Heart right ventricle (tissue), 16 donors: Measurements from ENCODE around the gene PIPOX. TPM values are rescaled to one million over a fixed set of nuclear protein-coding genes. Genes with fewer than 3 reads are reported as not detected.

Experiments used
- ATAC-seq, 8 donors: fragments of 200-7000 bp; cut with Tn5 transposase; one replicate each; pipeline ENCODE4 v1.9.1; 2020; ENCODE audit warnings: mild to moderate bottlenecking in 8 of 8, moderate library complexity in 8 of 8, moderate number of reproducible peaks in 1 of 8
- DNase-seq, 2 donors: peaks; one replicate each; pipeline ENCODE4 v3.0.0-alpha.2; 2020
- H3K27ac ChIP-seq, 10 donors: fragments of 200-600 bp; sonication (generic) in 2 of 10; one replicate each; pipeline versions ENCODE4 v1.5.0 to v1.8.0; 2020 to 2022; ENCODE audit warnings: mild to moderate bottlenecking in 3 of 10
- H3K27me3 ChIP-seq, 7 donors: fragments of 200-600 bp; one replicate each; pipeline ENCODE4 v1.8.0; 2021 to 2022; ENCODE audit warnings: mild to moderate bottlenecking in 2 of 7
- H3K36me3 ChIP-seq, 9 donors: fragments of 200-600 bp; sonication (generic) in 1 of 9; one replicate each; pipeline versions ENCODE4 v1.5.0 to v1.8.0; 2020 to 2022; ENCODE audit warnings: mild to moderate bottlenecking in 2 of 9
- H3K4me1 ChIP-seq, 9 donors: fragments of 200-600 bp; sonication (generic) in 1 of 9; one replicate each; pipeline versions ENCODE4 v1.5.0 to v1.8.0; 2020 to 2022; ENCODE audit warnings: mild to moderate bottlenecking in 4 of 9
- H3K4me3 ChIP-seq, 10 donors: fragments of 200-600 bp; sonication (generic) in 2 of 10; one replicate each; pipeline versions ENCODE4 v1.5.0 to v1.8.0; 2020 to 2022; ENCODE audit warnings: mild to moderate bottlenecking in 7 of 10, moderate library complexity in 2 of 10
- H3K9me3 ChIP-seq, 11 donors: fragments of 200-600 bp in 10 of 11; sonication (generic) in 2 of 11; one replicate each; pipeline versions ENCODE4 v1.5.0 to v1.8.0; 2013 to 2022; ENCODE audit warnings: mild to moderate bottlenecking in 2 of 11, control low read depth in 1 of 11, moderate library complexity in 1 of 11
- CTCF ChIP-seq, 9 donors: fragments of 200-600 bp; sonication (generic) in 2 of 9; IDR thresholded peaks; one replicate each; pipeline versions ENCODE4 v1.5.0 to v1.8.0; 2021 to 2022; ENCODE audit warnings: antibody characterized with exemption in 9 of 9, mild to moderate bottlenecking in 5 of 9, moderate library complexity in 1 of 9
- WGBS, 2 donors: extraction: QIAGEN DNeasy Blood & Tissue Kit; methylation state at CpG; one replicate each; pipeline ENCODE4 v1.1.7; 2013; ENCODE audit warnings: inconsistent platforms in 1 of 2; 5-methylcytosine and 5-hydroxymethylcytosine counted together
- intact Hi-C, 10 donors: fragments of 100-400 bp; cut with DNase I; formaldehyde crosslinking; loops; one replicate each; pipeline versions ENCODE4 v1.11.1 to v1.14.2; 2022
- polyA plus RNA-seq, 2 donors: library from polyadenylated mRNA; stranded (reverse); fragments of 200-250 nt; gene quantifications; one replicate each; pipeline ENCODE4 v1.2.3, GENCODE V29; 2013
- total RNA-seq, 10 donors: library from RNA; stranded (reverse); fragmentation: NEBNext Ultra II Directional in 3 of 10; extraction: Animal tissue kit (Norgen Biotek cat#: 25700) in 3 of 10; gene quantifications; one replicate each; pipeline versions ENCODE4 v1.2.1 to v1.2.4, GENCODE V29; 2021 to 2023
- donor health status: Arrhythmogenic right ventricular cardiomyopathy.
- donor health status: ischemic (EF 13 %, LVEDD 7.1; RV severe dilation, severe dysfunction).
- donor health status: healthy with polysubstance abuse.
- donor health status: DM: no; HTN: yes; CAD: no.
- donor health status: DM: no; HTN: no; CAD: no.
- donor health status: ischemic (EF 25% LVEDD 6.9; RV normal size, moderate dysfunction).
- donor health status: ischemic (EF 25% LVEDD 5.7; RV mildly dilated, moderate dysfunction).
- donor health status: healthy.
- donor health status: DM: yes; HTN: yes; CAD: no.
- donor health status: Ischemic cardiomyopathy.
- donor health status: ischemic (EF 35%, LVEDD 5.7; RV mildly dilated, moderate dysfunction).
- donor health status: nonischemic (EF 11% LVEDD 7.7; RV severe dilation, severe dysfunction).
- donor health status: DM: yes; HTN: yes; CAD: no.
- donor health status: PGD.
- donor health status: ischemic (EF 29% LVEDD 5.4; RV normal size, mild dysfunction).
- donor health status: nonischemic (EF 23%, LVEDD 6.1; RV moderate dilation, normal function).

The PIPOX gene
- total and polyA plus RNA-seq, 12 donors, result 0.12 to 4.1 (median 0.76) TPM; not detected in 2

DNA sequence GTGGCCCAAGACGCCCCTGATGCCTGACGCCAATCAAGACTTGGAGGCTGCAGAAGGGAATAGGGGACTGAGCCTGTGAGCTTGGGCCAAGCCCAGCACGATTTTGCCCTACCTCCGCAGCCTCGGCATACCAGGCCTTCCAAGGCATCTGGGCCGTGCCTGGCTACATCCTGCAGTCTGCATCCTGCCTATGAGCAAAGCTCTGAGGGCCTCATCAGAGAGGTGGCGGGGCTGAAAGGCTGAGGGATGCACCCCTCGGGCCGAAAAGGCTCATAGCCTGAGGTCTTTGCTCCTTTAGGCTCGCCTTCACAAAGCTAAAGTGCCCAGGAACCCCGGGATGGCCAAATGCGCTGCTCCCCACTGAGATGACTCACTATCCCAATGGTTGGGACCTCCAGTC lies 39.7 kb upstream of the PIPOX start:
- H3K4me3 ChIP-seq, result no peak overlapping the region
- 65 to 67% methylated on average over 12 of the region's 12 CpGs for WGBS, 2 donors
- ATAC-seq (no peak), DNase-seq (no peak)
- H3K27ac ChIP-seq, result no peak overlapping the region
- TF ChIP-seq CTCF (IDR thresholded peaks at IDR 0.05), result no peak
- H3K36me3 ChIP-seq, result no peaks in the 10 kb centered on the region
- no peaks in the 10 kb centered on the region for H3K9me3 ChIP-seq
- H3K4me1 ChIP-seq, result peaks cover 0 to 8% (median 0%) of the 10 kb centered on the region in 9 donors
- peaks cover 4 to 59% (median 52%) of the 10 kb centered on the region in 7 donors for H3K27me3 ChIP-seq
- intact Hi-C loops, result no loop called here

GRCh38 chr17:29004081-29004692 lies 38.8 kb upstream of the PIPOX start:
- DNase-seq (no peak), ATAC-seq (peak in 3 of 8 donors; percentile 29 to 49 (median 35))
- H3K27ac ChIP-seq, result no peak overlapping the region
- peaks cover 4 to 62% (median 55%) of the 10 kb centered on the region in 7 donors for H3K27me3 ChIP-seq
- 41 to 43% methylated on average over 20 of the region's 20 CpGs for WGBS, 2 donors
- no peaks in the 10 kb centered on the region for H3K36me3 ChIP-seq
- TF ChIP-seq CTCF (IDR thresholded peaks at IDR 0.05), result no peak
- H3K9me3 ChIP-seq, result no peaks in the 10 kb centered on the region
- peaks cover 0 to 8% (median 0%) of the 10 kb centered on the region in 9 donors for H3K4me1 ChIP-seq
- intact Hi-C loops, result no loop called here
- H3K4me3 ChIP-seq, result no peak overlapping the region

DNA sequence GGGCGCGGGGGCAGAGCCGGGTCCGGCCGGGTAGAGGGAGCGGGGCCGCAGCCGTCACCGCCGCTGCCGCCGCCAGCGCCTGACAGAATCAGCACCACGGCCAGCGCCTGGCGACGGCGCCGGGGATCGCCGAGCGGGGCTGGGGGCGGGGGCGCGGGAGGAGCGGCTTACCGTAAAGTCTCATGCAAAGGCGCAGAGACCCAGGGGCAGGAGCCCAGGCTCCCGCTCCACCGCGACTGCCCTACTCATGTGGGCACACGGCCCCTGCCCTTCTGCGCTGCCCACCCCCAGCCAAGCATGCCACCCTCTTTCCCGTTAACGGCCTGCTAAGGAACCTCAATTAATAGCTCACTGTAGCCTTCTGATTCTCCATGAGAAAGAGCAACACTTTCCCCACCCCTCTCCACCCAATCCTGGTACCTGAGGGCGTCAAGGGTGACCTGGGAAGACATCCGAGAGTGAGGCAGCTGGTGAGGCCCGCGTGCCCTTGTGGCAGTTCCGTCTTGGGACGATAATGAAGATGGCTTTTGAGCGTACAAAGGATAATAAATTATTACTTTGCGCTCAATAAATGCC lies 36.9 kb upstream of the PIPOX start, which contains the start of gene SEZ6:
Gene SEZ6, minus strand, starts transcription at position 98 of the 576 bp plus-strand sequence. CDS start 164 bp downstream, outside the sequence.
- intact Hi-C loops, result no loop called here
- H3K27me3 ChIP-seq, result peaks cover 4 to 65% (median 58%) of the 10 kb centered on the region in 7 donors
- H3K9me3 ChIP-seq, result no peaks in the 10 kb centered on the region
- DNase-seq (peak; percentile 77 to 78), ATAC-seq (peak; percentile 85 to 94 (median 88))
- peaks cover 0 to 8% (median 0%) of the 10 kb centered on the region in 9 donors for H3K4me1 ChIP-seq
- H3K27ac ChIP-seq, result no peak within 1 kb of the TSS
- 4 to 6% methylated on average over 32 to 43 of the region's 43 CpGs for WGBS, 2 donors
- H3K4me3 ChIP-seq, result no peak within 1 kb of the TSS
- TF ChIP-seq CTCF (IDR thresholded peaks at IDR 0.05), result peak in 3 of 9 donors; percentile 7 to 26 (median 8)
- H3K36me3 ChIP-seq, result no peaks in the 10 kb centered on the region

DNA sequence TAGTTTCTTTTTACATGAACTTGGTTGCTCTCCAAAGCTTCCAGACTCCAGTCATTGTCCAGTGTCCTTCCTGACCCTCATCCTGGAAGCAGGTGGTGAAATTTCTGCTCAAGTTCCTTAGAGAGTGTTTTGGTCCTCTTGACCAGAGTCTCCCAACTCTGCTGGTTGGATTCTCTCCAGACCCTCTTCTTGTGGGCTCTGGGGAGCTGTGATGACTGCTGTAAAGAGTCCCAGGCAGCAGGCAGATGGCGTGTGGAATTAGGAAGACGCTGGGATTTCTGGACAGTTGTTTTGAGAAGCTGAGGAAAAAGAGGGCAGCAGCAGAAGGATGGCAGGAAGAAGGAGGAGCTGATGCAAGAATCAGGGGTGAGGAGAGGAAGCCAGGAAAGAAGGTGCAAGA lies 35.5 kb upstream of the PIPOX start:
- intact Hi-C loops, result no loop called here
- DNase-seq (no peak), ATAC-seq (no peak)
- no peaks in the 10 kb centered on the region for H3K36me3 ChIP-seq
- no peak for TF ChIP-seq CTCF (IDR thresholded peaks at IDR 0.05)
- H3K9me3 ChIP-seq, result no peaks in the 10 kb centered on the region
- H3K4me3 ChIP-seq, result no peak overlapping the region
- 31 to 39% methylated on average over 2 of the region's 2 CpGs for WGBS, 2 donors
- no peak overlapping the region for H3K27ac ChIP-seq
- H3K4me1 ChIP-seq, result peaks cover 0 to 8% (median 0%) of the 10 kb centered on the region in 9 donors
- H3K27me3 ChIP-seq, result peaks cover 4 to 64% (median 58%) of the 10 kb centered on the region in 7 donors
